Peyer's patch (tissue), 4 donors: Measurements from ENCODE around the gene ZNF202.

ENCODE experiments used
- CTCF ChIP-seq, 6 experiments: fragments of 450-650 bp in 4 of 6; fragments of 200-600 bp in 2 of 6; sonication (generic) in 1 of 6; IDR thresholded peaks; one replicate each; pipeline ENCODE4 v1.5.1; 2017 to 2019; ENCODE audit warnings: antibody characterized with exemption in 6 of 6, mild to moderate bottlenecking in 3 of 6, moderate library complexity in 1 of 6
- POLR2A ChIP-seq, 2 donors: fragments of 450-650 bp; IDR thresholded peaks; one replicate each; pipeline ENCODE4 v1.5.1; 2017; ENCODE audit warnings: antibody characterized with exemption in 2 of 2, mild to moderate bottlenecking in 2 of 2, moderate library complexity in 2 of 2

- TF ChIP-seq CTCF (IDR thresholded peaks at IDR 0.05) = no peak
- no peak for TF ChIP-seq POLR2A (IDR thresholded peaks at IDR 0.05)
These were observed 13.9 kb upstream of the ZNF202 start for GRCh38 chr11:123755344-123755743.
